ENCODE measurements around the gene FCF1.

FCF1 gene

GRCh38 chr14:74712499-74713394 is at the start of gene FCF1, which contains the start of gene AREL1:
FCF1 (plus strand) TSS chr14:74713144; CDS start chr14:74713198, 54 bp downstream.
AREL1 (minus strand) TSS chr14:74713080; CDS start chr14:74685615, 27,465 bp downstream.
- DNase-seq, result peak; percentile 93

GRCh38 chr14:74663884-74664283 is 49.1 kb upstream of the FCF1 start:
- no peak for DNase-seq

GRCh38 chr14:74664717-74665116 is 48.2 kb upstream of the FCF1 start:
- DNase-seq, result no peak

- no peak for DNase-seq
Measured at GRCh38 chr14:74667758-74668157, 45.2 kb upstream of the FCF1 start.

GRCh38 chr14:74669256-74669655 is 43.7 kb upstream of the FCF1 start:
- no peak for DNase-seq

GRCh38 chr14:74669846-74670245 is 43.1 kb upstream of the FCF1 start:
- no peak for DNase-seq

GRCh38 chr14:74670726-74671411 is 42.1 kb upstream of the FCF1 start:
- no peak for DNase-seq

- no peak for DNase-seq
Measured at GRCh38 chr14:74671789-74672188, 41.2 kb upstream of the FCF1 start.

GRCh38 chr14:74673768-74674167 is 39.2 kb upstream of the FCF1 start:
- no peak for DNase-seq

- DNase-seq, result no peak
Measured at GRCh38 chr14:74675219-74675618, 37.7 kb upstream of the FCF1 start.

- DNase-seq, result no peak
Measured at GRCh38 chr14:74682169-74682952, 30.6 kb upstream of the FCF1 start.

GRCh38 chr14:74683406-74683805 is 29.5 kb upstream of the FCF1 start:
- no peak for DNase-seq

GRCh38 chr14:74684434-74684833 is 28.5 kb upstream of the FCF1 start:
- DNase-seq, result no peak

- DNase-seq, result no peak
Measured at GRCh38 chr14:74685056-74685455, 27.9 kb upstream of the FCF1 start.

GRCh38 chr14:74685921-74686678 is 26.8 kb upstream of the FCF1 start:
- DNase-seq, result no peak

- DNase-seq, result no peak
Measured at GRCh38 chr14:74691456-74691855, 21.5 kb upstream of the FCF1 start.

GRCh38 chr14:74693191-74693590 is 19.8 kb upstream of the FCF1 start:
- DNase-seq, result no peak

GRCh38 chr14:74695406-74695805 is 17.5 kb upstream of the FCF1 start:
- no peak for DNase-seq

GRCh38 chr14:74697011-74697410 is 15.9 kb upstream of the FCF1 start:
- no peak for DNase-seq

- DNase-seq, result no peak
Measured at GRCh38 chr14:74697543-74697942, 15.4 kb upstream of the FCF1 start.

- DNase-seq, result no peak
Measured at GRCh38 chr14:74697976-74698375, 15.0 kb upstream of the FCF1 start.

GRCh38 chr14:74698465-74698864 is 14.5 kb upstream of the FCF1 start:
- no peak for DNase-seq
